ENCODE results near the gene GREM1.

GRCh38 chr15:32716915-32717425, 834 bp upstream of the GREM1 start:
- no peak for TF ChIP-seq CTCF (conservative IDR thresholded peaks at IDR 0.05; ENCODE audit: low read depth in 2 of 2)
- no peak for TF ChIP-seq EZH2phosphoT487 (IDR thresholded peaks at IDR 0.05; ENCODE audit: unreplicated experiment)
- peak; percentile 70 for TF ChIP-seq EZH2 (IDR thresholded peaks at IDR 0.05; ENCODE audit: low read depth, unreplicated experiment)
- TF ChIP-seq STAT1 (IDR thresholded peaks at IDR 0.05; ENCODE audit: unreplicated experiment), result no peak
- no peak for TF ChIP-seq CREB1 (CRISPR knock-in tag; IDR thresholded peaks at IDR 0.05; ENCODE audit: low read depth)
- TF ChIP-seq POLR2AphosphoS5 (IDR thresholded peaks at IDR 0.05; ENCODE audit: low read depth), result no peak
- no peak for TF ChIP-seq REST (IDR thresholded peaks at IDR 0.05; ENCODE audit: unreplicated experiment)
- TF ChIP-seq ZNF331 (CRISPR knock-in tag; IDR thresholded peaks at IDR 0.05; ENCODE audit: low read depth), result no peak
- TF ChIP-seq ZNF114 (CRISPR knock-in tag; IDR thresholded peaks at IDR 0.05), result no peak

Data from GM23338 (cell line).